Measurements from ENCODE around the gene SCARF2. TPM values are rescaled to one million over a fixed set of nuclear protein-coding genes. Genes with fewer than 3 reads are reported as not detected.

SCARF2 gene
- total and polyA plus RNA-seq, 2 experiments from 2014 or later = 7.9 to 45.6 TPM

DNA sequence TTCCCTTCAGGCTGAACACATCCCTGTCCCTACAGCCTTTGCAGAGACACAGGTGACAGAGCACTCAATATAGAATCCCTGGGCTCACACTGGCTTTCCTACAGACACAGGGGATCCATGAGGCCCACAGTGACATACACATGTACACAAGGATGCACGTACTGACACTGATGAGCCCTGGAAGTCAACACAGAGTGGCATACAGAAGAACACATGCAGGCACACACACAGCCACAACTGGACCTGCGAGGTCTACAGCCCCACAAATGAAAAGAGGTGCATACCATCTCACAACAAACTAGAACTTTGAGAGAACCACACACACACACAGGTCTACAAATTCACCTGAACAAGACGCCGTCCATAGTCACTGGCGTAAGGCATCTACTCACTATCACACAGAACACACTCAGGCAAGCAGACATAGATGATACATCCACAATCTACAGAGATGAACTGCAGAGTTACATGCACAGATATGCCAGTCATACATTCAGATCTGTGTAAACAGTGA, 47.2 kb downstream of the SCARF2 start:
- in situ Hi-C loops (cut with MboI) = no loop called here
- no peak overlapping the region for H2AFZ ChIP-seq
- no peaks in the 10 kb centered on the region for H3K36me3 ChIP-seq (ENCODE audit: low read depth)
- H3K27ac ChIP-seq = no peak overlapping the region
- H4K20me1 ChIP-seq (ENCODE audit: insufficient read depth) = no peaks in the 10 kb centered on the region
- 69 to 73% methylated on average over 5 of the region's 5 CpGs for WGBS, 2 experiments (ENCODE audit: low coverage in 1 of 2, low lambda C conversion rate in 2 of 2, missing lambda C conversion rate in 2 of 2)
- no peaks in the 10 kb centered on the region for H3K9me3 ChIP-seq (ENCODE audit: low read depth)
- H3K4me2 ChIP-seq (ENCODE audit: unreplicated experiment) = no peak overlapping the region
- H3K79me2 ChIP-seq (ENCODE audit: insufficient read depth) = peaks cover 7% of the 10 kb centered on the region; the same call in 1 of the 2 replicates
- no peak for DNase-seq
- H3K4me3 ChIP-seq = no peak overlapping the region
- H3F3A ChIP-seq (ENCODE audit: insufficient read depth) = no peaks in the 10 kb centered on the region
- no peaks in the 10 kb centered on the region for H3K4me1 ChIP-seq (ENCODE audit: insufficient read depth)
- TF ChIP-seq EZH2 (IDR thresholded peaks at IDR 0.05; ENCODE audit: insufficient read depth, poor library complexity, severe bottlenecking) (no peak), EZH2phosphoT487 (IDR thresholded peaks at IDR 0.05; ENCODE audit: insufficient read depth, low read depth) (no peak)
- no peaks in the 10 kb centered on the region for H3K9me2 ChIP-seq (ENCODE audit: insufficient read depth)
- peaks cover 14% of the 10 kb centered on the region; the same call in 1 of the 2 replicates for H3K27me3 ChIP-seq (replicated peaks; ENCODE audit: insufficient read depth)
- H3K9ac ChIP-seq = no peak overlapping the region

DNA sequence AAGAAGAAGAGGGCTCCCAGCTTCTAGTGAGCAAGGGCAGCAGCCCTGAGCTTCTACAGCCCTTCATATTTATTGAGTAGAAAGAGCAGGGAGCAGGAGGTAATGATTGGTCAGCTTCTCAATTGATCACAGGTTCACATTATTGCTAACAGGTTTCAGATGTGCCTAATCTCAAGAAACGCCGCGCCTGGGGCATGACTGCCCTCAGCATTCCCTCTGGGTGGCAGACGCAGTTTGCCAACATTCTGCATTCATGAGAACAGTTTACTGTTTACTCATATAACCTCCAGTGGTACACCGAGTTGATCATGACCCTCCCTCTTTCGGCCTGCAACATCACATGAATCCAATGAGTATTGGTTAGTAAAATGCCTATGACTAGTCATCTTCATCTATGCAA, 48.3 kb downstream of the SCARF2 start:
- Histone ChIP-seq H4K20me1 (ENCODE audit: insufficient read depth) (no peaks in the 10 kb centered on the region), H3K27me3 (replicated peaks; ENCODE audit: insufficient read depth) (peaks cover 15% of the 10 kb centered on the region; the same call in 1 of the 2 replicates), H3F3A (ENCODE audit: insufficient read depth) (no peaks in the 10 kb centered on the region), H3K4me1 (ENCODE audit: insufficient read depth) (no peaks in the 10 kb centered on the region), H3K9me3 (ENCODE audit: low read depth) (no peaks in the 10 kb centered on the region), H3K9me2 (ENCODE audit: insufficient read depth) (no peaks in the 10 kb centered on the region), H3K79me2 (ENCODE audit: insufficient read depth) (no peaks in the 10 kb centered on the region), H3K9ac (no peak overlapping the region), H3K36me3 (ENCODE audit: low read depth) (no peaks in the 10 kb centered on the region), H3K4me2 (ENCODE audit: unreplicated experiment) (no peak overlapping the region), H3K4me3 (no peak overlapping the region), H2AFZ (no peak overlapping the region), H3K27ac (no peak overlapping the region)
- in situ Hi-C loops (cut with MboI) = no loop called here
- TF ChIP-seq EZH2 (IDR thresholded peaks at IDR 0.05; ENCODE audit: insufficient read depth, poor library complexity, severe bottlenecking) (no peak), EZH2phosphoT487 (IDR thresholded peaks at IDR 0.05; ENCODE audit: insufficient read depth, low read depth) (no peak)
- 68 to 76% methylated on average over 6 of the region's 6 CpGs for WGBS, 2 experiments (ENCODE audit: low coverage in 1 of 2, low lambda C conversion rate in 2 of 2, missing lambda C conversion rate in 2 of 2)
- DNase-seq = no peak

DNA sequence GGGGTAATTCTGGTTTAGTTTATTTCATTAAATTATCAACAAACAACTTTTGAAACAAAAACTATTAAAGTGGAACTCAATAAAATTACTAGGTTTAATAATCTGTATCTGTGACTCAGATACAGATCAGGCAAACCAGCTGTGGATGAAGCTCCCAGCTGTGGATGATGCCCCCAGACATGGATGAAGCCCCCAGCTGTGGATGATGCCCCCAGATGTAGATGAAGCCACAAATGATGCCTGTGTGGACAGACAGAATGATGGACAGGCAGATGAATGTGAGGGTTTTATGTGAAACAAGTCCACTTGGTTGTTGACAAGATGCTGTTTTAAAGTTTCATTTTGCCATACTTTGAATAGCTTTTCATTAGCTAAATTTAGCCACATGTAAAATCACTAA, 49.4 kb downstream of the SCARF2 start:
- DNase-seq = no peak
- peaks cover 15% of the 10 kb centered on the region; the same call in 1 of the 2 replicates for H3K27me3 ChIP-seq (replicated peaks; ENCODE audit: insufficient read depth)
- H4K20me1 ChIP-seq (ENCODE audit: insufficient read depth) = no peaks in the 10 kb centered on the region
- no peak overlapping the region for H3K4me3 ChIP-seq
- H3K36me3 ChIP-seq (ENCODE audit: low read depth) = no peaks in the 10 kb centered on the region
- no peak overlapping the region for H3K27ac ChIP-seq
- TF ChIP-seq EZH2 (IDR thresholded peaks at IDR 0.05; ENCODE audit: insufficient read depth, poor library complexity, severe bottlenecking) = no peak
- TF ChIP-seq EZH2phosphoT487 (IDR thresholded peaks at IDR 0.05; ENCODE audit: insufficient read depth, low read depth) = no peak
- no peaks in the 10 kb centered on the region for H3K9me3 ChIP-seq (ENCODE audit: low read depth)
- no peaks in the 10 kb centered on the region for H3K79me2 ChIP-seq (ENCODE audit: insufficient read depth)
- in situ Hi-C loops (cut with MboI) = no loop called here
- no peaks in the 10 kb centered on the region for H3K4me1 ChIP-seq (ENCODE audit: insufficient read depth)
- no peak overlapping the region for H2AFZ ChIP-seq
- H3F3A ChIP-seq (ENCODE audit: insufficient read depth) = no peaks in the 10 kb centered on the region
- H3K9ac ChIP-seq = no peak overlapping the region
- H3K9me2 ChIP-seq (ENCODE audit: insufficient read depth) = no peaks in the 10 kb centered on the region
- H3K4me2 ChIP-seq (ENCODE audit: unreplicated experiment) = no peak overlapping the region

DNA sequence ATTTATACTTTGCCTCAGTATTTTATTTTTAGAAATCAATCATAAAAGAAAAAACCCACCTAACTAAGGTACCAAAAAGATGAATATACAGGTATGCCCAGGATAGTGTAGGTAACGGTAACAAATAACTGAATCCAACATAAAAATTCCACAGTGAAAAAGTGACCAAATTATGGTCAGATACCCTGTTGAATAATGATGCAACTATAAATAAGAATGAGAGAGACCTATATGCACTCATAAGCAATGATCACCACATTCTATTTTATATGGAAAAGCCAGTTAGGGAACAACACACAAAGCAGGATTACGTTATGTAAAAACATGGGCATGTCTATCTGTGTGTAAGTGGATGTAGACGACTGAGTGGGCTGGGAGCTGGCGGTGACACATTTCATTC, 50.7 kb downstream of the SCARF2 start:
- Histone ChIP-seq H4K20me1 (ENCODE audit: insufficient read depth) (no peaks in the 10 kb centered on the region), H3K9me2 (ENCODE audit: insufficient read depth) (no peaks in the 10 kb centered on the region), H3K36me3 (ENCODE audit: low read depth) (no peaks in the 10 kb centered on the region), H3K9ac (no peak overlapping the region), H3K79me2 (ENCODE audit: insufficient read depth) (no peaks in the 10 kb centered on the region), H3K27me3 (replicated peaks; ENCODE audit: insufficient read depth) (peaks cover 15% of the 10 kb centered on the region; the same call in 1 of the 2 replicates), H3F3A (ENCODE audit: insufficient read depth) (no peaks in the 10 kb centered on the region), H3K4me3 (no peak overlapping the region), H3K4me1 (ENCODE audit: insufficient read depth) (no peaks in the 10 kb centered on the region), H3K4me2 (ENCODE audit: unreplicated experiment) (no peak overlapping the region), H3K27ac (no peak overlapping the region), H3K9me3 (ENCODE audit: low read depth) (no peaks in the 10 kb centered on the region), H2AFZ (no peak overlapping the region)
- TF ChIP-seq EZH2phosphoT487 (IDR thresholded peaks at IDR 0.05; ENCODE audit: insufficient read depth, low read depth) (no peak), EZH2 (IDR thresholded peaks at IDR 0.05; ENCODE audit: insufficient read depth, poor library complexity, severe bottlenecking) (no peak)
- no peak for DNase-seq
- 33 to 37% methylated on average over 4 of the region's 4 CpGs for WGBS, 2 experiments (ENCODE audit: low coverage in 1 of 2, low lambda C conversion rate in 2 of 2, missing lambda C conversion rate in 2 of 2)
- in situ Hi-C loops (cut with MboI) = no loop called here

DNA sequence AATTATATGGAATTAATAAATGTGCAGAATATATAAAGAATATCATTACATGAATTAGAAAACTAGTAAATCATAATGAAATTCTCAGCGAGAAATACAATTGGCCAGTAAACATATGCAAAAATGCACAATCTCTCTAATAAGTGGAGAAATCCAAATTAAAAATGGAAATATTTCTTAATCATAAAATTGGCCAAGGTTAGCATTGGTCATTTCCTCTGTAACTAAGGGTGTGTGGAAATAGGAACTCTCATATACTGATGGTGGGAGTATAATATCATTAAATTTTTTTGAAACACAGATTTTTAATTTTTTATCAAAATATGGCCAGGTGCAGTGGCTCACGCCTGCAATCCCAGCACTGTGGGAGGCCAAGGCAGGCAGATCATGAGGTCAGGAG, 51.3 kb downstream of the SCARF2 start:
- Histone ChIP-seq H4K20me1 (ENCODE audit: insufficient read depth) (no peaks in the 10 kb centered on the region), H3K9me2 (ENCODE audit: insufficient read depth) (no peaks in the 10 kb centered on the region), H3K4me1 (ENCODE audit: insufficient read depth) (no peaks in the 10 kb centered on the region), H3K9ac (no peak overlapping the region), H3K27me3 (replicated peaks; ENCODE audit: insufficient read depth) (peaks cover 15% of the 10 kb centered on the region; the same call in 1 of the 2 replicates), H3K4me3 (no peak overlapping the region), H3K9me3 (ENCODE audit: low read depth) (no peaks in the 10 kb centered on the region), H3K79me2 (ENCODE audit: insufficient read depth) (no peaks in the 10 kb centered on the region), H3K4me2 (ENCODE audit: unreplicated experiment) (no peak overlapping the region), H3F3A (ENCODE audit: insufficient read depth) (no peaks in the 10 kb centered on the region), H2AFZ (no peak overlapping the region), H3K36me3 (ENCODE audit: low read depth) (no peaks in the 10 kb centered on the region), H3K27ac (no peak overlapping the region)
- WGBS, 2 experiments (ENCODE audit: low coverage in 1 of 2, low lambda C conversion rate in 2 of 2, missing lambda C conversion rate in 2 of 2) = 62 to 76% methylated on average over 2 of the region's 2 CpGs
- no peak for TF ChIP-seq EZH2phosphoT487 (IDR thresholded peaks at IDR 0.05; ENCODE audit: insufficient read depth, low read depth)
- no peak for TF ChIP-seq EZH2 (IDR thresholded peaks at IDR 0.05; ENCODE audit: insufficient read depth, poor library complexity, severe bottlenecking)
- in situ Hi-C loops (cut with MboI) = no loop called here
- DNase-seq = no peak

Measured in GM23248 (cell line).